GM12878 (cell line): Measurements from ENCODE around the gene NHS.

Experiments used
- CBX5 ChIP-seq: sonication (generic); IDR thresholded peaks from 2 replicates; pipeline ENCODE4 v1.6.1; 2016; ENCODE audit warnings: low read depth, moderate library complexity, mild to moderate bottlenecking, inconsistent platforms
- PRDM15 ChIP-seq: fragments of 450-650 bp; formaldehyde crosslinking; IDR thresholded peaks from 2 replicates; pipeline ENCODE4 v1.4.0; 2020; ENCODE audit warnings: mild to moderate bottlenecking, moderate library complexity

- TF ChIP-seq PRDM15 (CRISPR knock-in tag) (no peak), CBX5 (no peak)
These were observed 366.1 kb downstream of the NHS start for GRCh38 chrX:17741123-17741511.
